ENCODE results near the gene DYNLT2B. TPM values are rescaled to one million over a fixed set of nuclear protein-coding genes. Genes with fewer than 3 reads are reported as not detected.

Gene DYNLT2B
- 9.3 and 13.2 TPM in 2 replicates for total RNA-seq

GRCh38 chr3:196317687-196318467, at the start of gene DYNLT2B:
TSS of gene DYNLT2B (minus strand) at chr3:196318240. CDS start at chr3:196318152, 88 bp downstream.

GRCh38 chr3:196287440-196288140, 30.4 kb downstream of the DYNLT2B start, which contains the start of gene PCYT1A:
TSS of gene PCYT1A (minus strand) at chr3:196287726. CDS start at chr3:196270531, 17,195 bp downstream.

Small RNA genes within 50 kb of the gene (small RNA-seq; reads per million reads assigned to genes)
- gene AC069257.2 (not detected), gene RNU6-910P (not detected)

Other genes with a start within 250 kb of the DYNLT2B start
- 288 and 332 TPM in 2 replicates for gene TFRC, start 236.2 kb downstream of the DYNLT2B start, total RNA-seq
- not detected in 2 replicates for gene ZDHHC19, start 106.8 kb downstream of the DYNLT2B start, total RNA-seq
- gene SLC51A, start 101.7 kb downstream of the DYNLT2B start, total RNA-seq = not detected in 2 replicates
- gene PCYT1A, start 30.5 kb downstream of the DYNLT2B start, total RNA-seq = 104 TPM in 2 replicates
- not detected in 2 replicates for gene TM4SF19, start 20.1 kb upstream of the DYNLT2B start, total RNA-seq
- 28.1 and 33.0 TPM in 2 replicates for gene UBXN7, start 114.2 kb upstream of the DYNLT2B start, total RNA-seq
- 30.9 and 36.5 TPM in 2 replicates for gene RNF168, start 185.5 kb upstream of the DYNLT2B start, total RNA-seq
- gene SMCO1, start 197.1 kb upstream of the DYNLT2B start, total RNA-seq = not detected in 2 replicates